Naive thymus-derived CD4-positive, alpha-beta T cell (primary cell): Measurements from ENCODE around the gene RGS5. TPM values are rescaled to one million over a fixed set of nuclear protein-coding genes. Genes with fewer than 3 reads are reported as not detected.

Experiments used
- ATAC-seq: fragments of 150-1000 bp; cut with Tn5 transposase; 2 replicates; pipeline ENCODE4 v1.10.0; 2021; ENCODE audit warnings: mild to moderate bottlenecking, moderate library complexity
- CTCF ChIA-PET: fragments of 350-600 bp; sonication (Branson Sonifier 250); formaldehyde crosslinking; loops from one replicate; lab custom pipeline; 2021; ENCODE audit warnings: antibody characterized with exemption; lab: Charles Lee
- POLR2A ChIA-PET: fragments of 350-600 bp; sonication (Branson Sonifier 250); formaldehyde crosslinking; loops from one replicate; lab custom pipeline; 2021; ENCODE audit warnings: antibody characterized with exemption, inconsistent platforms; lab: Charles Lee
- DNase-seq, 9 donors: peaks; one replicate each; pipeline versions ENCODE4 v3.0.0 to v3.0.0-alpha.2; 2020 to 2022; ENCODE audit warnings: mixed read lengths in 1 of 9
- H3K27ac ChIP-seq: one replicate; pipeline ENCODE4 v1.7.0; 2013; ENCODE audit warnings: mild to moderate bottlenecking, low read depth, low read length, moderate library complexity
- H3K27me3 ChIP-seq, 2 donors: one replicate each; pipeline ENCODE4 v1.7.0; 2013; ENCODE audit warnings: low read length in 2 of 2, mild to moderate bottlenecking in 2 of 2, moderate library complexity in 2 of 2; ENCODE audit not compliant: control insufficient read depth in 2 of 2, insufficient read depth in 2 of 2
- H3K36me3 ChIP-seq, 3 experiments: 1 replicate in 2 of 3; 2 replicates in 1 of 3; pipeline ENCODE4 v1.7.0; 2013; ENCODE audit warnings: low read length in 3 of 3, mild to moderate bottlenecking in 3 of 3, moderate library complexity in 1 of 3; ENCODE audit not compliant: insufficient read depth in 3 of 3, control insufficient read depth in 2 of 3
- H3K4me1 ChIP-seq, 2 donors: one replicate each; pipeline ENCODE4 v1.7.0; 2013; ENCODE audit warnings: low read length in 2 of 2, mild to moderate bottlenecking in 2 of 2, moderate library complexity in 1 of 2; ENCODE audit not compliant: control insufficient read depth in 2 of 2, insufficient read depth in 2 of 2
- H3K4me3 ChIP-seq: 2 replicates; pipeline ENCODE4 v1.7.0; 2013; ENCODE audit warnings: mild to moderate bottlenecking, low read length
- H3K9me3 ChIP-seq, 3 experiments: 1 replicate in 2 of 3; 2 replicates in 1 of 3; pipeline ENCODE4 v1.7.0; 2013; ENCODE audit warnings: low read length in 3 of 3; ENCODE audit not compliant: control insufficient read depth in 2 of 3
- H3K27ac Mint-ChIP-seq, 9 donors: one replicate each; pipeline ENCODE4 v1.8.0; 2020 to 2022; ENCODE audit warnings: mixed read lengths in 9 of 9, mild to moderate bottlenecking in 8 of 9, moderate library complexity in 5 of 9, inconsistent platforms in 2 of 9
- H3K27me3 Mint-ChIP-seq, 5 donors: one replicate each; pipeline ENCODE4 v1.8.0; 2021 to 2022; ENCODE audit warnings: mixed read lengths in 5 of 5, mild to moderate bottlenecking in 1 of 5
- H3K36me3 Mint-ChIP-seq, 5 donors: one replicate each; pipeline ENCODE4 v1.8.0; 2020 to 2022; ENCODE audit warnings: mixed read lengths in 5 of 5, mild to moderate bottlenecking in 3 of 5, inconsistent platforms in 1 of 5
- H3K4me1 Mint-ChIP-seq, 7 donors: one replicate each; pipeline ENCODE4 v1.8.0; 2020 to 2022; ENCODE audit warnings: mixed read lengths in 7 of 7, mild to moderate bottlenecking in 3 of 7, inconsistent platforms in 1 of 7
- H3K4me3 Mint-ChIP-seq, 10 donors: one replicate each; pipeline ENCODE4 v1.8.0; 2020 to 2022; ENCODE audit warnings: mild to moderate bottlenecking in 10 of 10, mixed read lengths in 10 of 10, moderate library complexity in 6 of 10, inconsistent platforms in 2 of 10
- H3K9me3 Mint-ChIP-seq, 11 donors: one replicate each; pipeline ENCODE4 v1.8.0; 2020 to 2022; ENCODE audit warnings: mixed read lengths in 11 of 11, mild to moderate bottlenecking in 4 of 11, inconsistent platforms in 1 of 11, moderate library complexity in 1 of 11
- intact Hi-C, 2 donors: fragments of 100-400 bp; cut with micrococcal nuclease; formaldehyde crosslinking; loops; one replicate each; pipeline ENCODE4 v1.15.1; 2023
- polyA plus RNA-seq, 2 donors: library from polyadenylated mRNA; unstranded; fragments of 300-500 nt; fragmentation: Illumina TruSeq; gene quantifications; one replicate each; pipeline ENCODE4 v1.2.3, GENCODE V29; 2021
- total RNA-seq, 6 experiments: library from RNA in 5 of 6; stranded (reverse) in 5 of 6; gene quantifications; 1 replicate in 5 of 6; 2 replicates in 1 of 6; pipeline ENCODE4 v1.2.3 and lab custom pipeline; 2021 to 2026

The RGS5 gene
- total and polyA plus RNA-seq, 7 experiments from 2014 or later = 0.50 to 7.6 (median 4.0) TPM

DNA sequence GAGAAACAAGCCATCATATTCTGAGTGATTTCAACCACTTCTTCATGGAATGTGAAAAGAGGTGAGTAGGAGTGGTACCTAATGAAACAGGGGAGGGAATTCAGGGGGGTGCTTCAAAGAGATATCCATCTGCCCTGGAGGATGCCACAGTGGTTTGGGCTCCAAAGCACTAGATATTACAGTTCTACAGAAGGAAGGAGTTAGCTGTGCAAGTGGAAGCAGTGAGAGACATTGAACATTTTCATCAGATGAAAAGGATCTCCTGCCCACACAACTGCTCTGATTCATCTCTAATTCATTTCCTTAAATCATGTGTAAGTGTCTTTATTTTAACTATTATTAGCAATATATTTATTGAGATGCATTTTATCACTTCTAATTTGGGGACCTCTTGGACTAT is 2.8 kb upstream of the RGS5 start:
- intact Hi-C loops = no loop called here
- ATAC-seq (no peak), DNase-seq (no peak)
- Mint-ChIP-seq H3K4me1 (no peaks in the 10 kb centered on the region), H3K27ac (no peak overlapping the region), H3K27me3 (peaks cover 0 to 4% (median 0%) of the 10 kb centered on the region in 5 donors), H3K4me3 (no peak overlapping the region), H3K36me3 (no peaks in the 10 kb centered on the region), H3K9me3 (no peaks in the 10 kb centered on the region)
- H3K4me1 ChIP-seq = no peaks in the 10 kb centered on the region
- H3K27ac ChIP-seq = no peak overlapping the region
- POLR2A ChIA-PET = no interaction called here
- no peaks in the 10 kb centered on the region for H3K27me3 ChIP-seq
- H3K36me3 ChIP-seq = no peaks in the 10 kb centered on the region
- CTCF ChIA-PET = no interaction called here
- no peak overlapping the region for H3K4me3 ChIP-seq
- H3K9me3 ChIP-seq = no peaks in the 10 kb centered on the region

- no peak overlapping the region for H3K27ac ChIP-seq
- H3K36me3 ChIP-seq = no peaks in the 10 kb centered on the region
- H3K9me3 Mint-ChIP-seq = no peaks in the 10 kb centered on the region
- ATAC-seq = no peak
- no peak overlapping the region for H3K4me3 ChIP-seq
- no peaks in the 10 kb centered on the region for H3K9me3 ChIP-seq
- H3K27me3 ChIP-seq = no peaks in the 10 kb centered on the region
- H3K4me3 Mint-ChIP-seq = no peak overlapping the region
- no peaks in the 10 kb centered on the region for H3K4me1 ChIP-seq
- no peaks in the 10 kb centered on the region for H3K4me1 Mint-ChIP-seq
- H3K36me3 Mint-ChIP-seq = no peaks in the 10 kb centered on the region
- no peaks in the 10 kb centered on the region for H3K27me3 Mint-ChIP-seq
- POLR2A ChIA-PET = no interaction called here
- no peak overlapping the region for H3K27ac Mint-ChIP-seq
- intact Hi-C loops = no loop called here
- no peak for DNase-seq
- CTCF ChIA-PET = no interaction called here
Measured at GRCh38 chr1:163203561-163203960, 845 bp upstream of the RGS5 start.

- Mint-ChIP-seq H3K4me3 (no peak overlapping the region), H3K4me1 (no peaks in the 10 kb centered on the region), H3K9me3 (no peaks in the 10 kb centered on the region), H3K27ac (no peak overlapping the region), H3K27me3 (peaks cover 0 to 2% (median 0%) of the 10 kb centered on the region in 5 donors), H3K36me3 (no peaks in the 10 kb centered on the region)
- Histone ChIP-seq H3K36me3 (no peaks in the 10 kb centered on the region), H3K27me3 (no peaks in the 10 kb centered on the region), H3K27ac (no peak overlapping the region), H3K4me1 (no peaks in the 10 kb centered on the region), H3K4me3 (no peak overlapping the region), H3K9me3 (no peaks in the 10 kb centered on the region)
- ATAC-seq (no peak), DNase-seq (no peak)
- intact Hi-C loops = no loop called here
- POLR2A ChIA-PET = no interaction called here
- CTCF ChIA-PET = no interaction called here
Measured at GRCh38 chr1:163201906-163202305, 810 bp downstream of the RGS5 start.

- Histone ChIP-seq H3K27me3 (no peaks in the 10 kb centered on the region), H3K9me3 (no peaks in the 10 kb centered on the region), H3K4me3 (no peak overlapping the region), H3K27ac (no peak overlapping the region), H3K36me3 (no peaks in the 10 kb centered on the region), H3K4me1 (no peaks in the 10 kb centered on the region)
- CTCF ChIA-PET = no interaction called here
- no peak overlapping the region for H3K4me3 Mint-ChIP-seq
- no peak for DNase-seq
- peaks cover 0 to 2% (median 0%) of the 10 kb centered on the region in 7 donors for H3K4me1 Mint-ChIP-seq
- POLR2A ChIA-PET = no interaction called here
- H3K36me3 Mint-ChIP-seq = no peaks in the 10 kb centered on the region
- intact Hi-C loops = no loop called here
- H3K27me3 Mint-ChIP-seq = peaks cover 0 to 8% (median 0%) of the 10 kb centered on the region in 5 donors
- H3K9me3 Mint-ChIP-seq = no peaks in the 10 kb centered on the region
- H3K27ac Mint-ChIP-seq = no peak overlapping the region
- no peak for ATAC-seq
Measured at GRCh38 chr1:163197022-163197421, 5.7 kb downstream of the RGS5 start.

GRCh38 chr1:163196449-163196787 is 6.3 kb downstream of the RGS5 start:
- Histone ChIP-seq H3K36me3 (no peaks in the 10 kb centered on the region), H3K9me3 (no peaks in the 10 kb centered on the region), H3K4me3 (no peak overlapping the region), H3K27me3 (no peaks in the 10 kb centered on the region), H3K4me1 (no peaks in the 10 kb centered on the region), H3K27ac (no peak overlapping the region)
- Mint-ChIP-seq H3K36me3 (no peaks in the 10 kb centered on the region), H3K27me3 (peaks cover 0 to 8% (median 0%) of the 10 kb centered on the region in 5 donors), H3K27ac (no peak overlapping the region), H3K4me3 (no peak overlapping the region), H3K4me1 (peaks cover 0 to 2% (median 0%) of the 10 kb centered on the region in 7 donors), H3K9me3 (no peaks in the 10 kb centered on the region)
- ChIA-PET CTCF (no interaction called here), POLR2A (no interaction called here)
- ATAC-seq (no peak), DNase-seq (no peak)
- intact Hi-C loops = no loop called here

DNA sequence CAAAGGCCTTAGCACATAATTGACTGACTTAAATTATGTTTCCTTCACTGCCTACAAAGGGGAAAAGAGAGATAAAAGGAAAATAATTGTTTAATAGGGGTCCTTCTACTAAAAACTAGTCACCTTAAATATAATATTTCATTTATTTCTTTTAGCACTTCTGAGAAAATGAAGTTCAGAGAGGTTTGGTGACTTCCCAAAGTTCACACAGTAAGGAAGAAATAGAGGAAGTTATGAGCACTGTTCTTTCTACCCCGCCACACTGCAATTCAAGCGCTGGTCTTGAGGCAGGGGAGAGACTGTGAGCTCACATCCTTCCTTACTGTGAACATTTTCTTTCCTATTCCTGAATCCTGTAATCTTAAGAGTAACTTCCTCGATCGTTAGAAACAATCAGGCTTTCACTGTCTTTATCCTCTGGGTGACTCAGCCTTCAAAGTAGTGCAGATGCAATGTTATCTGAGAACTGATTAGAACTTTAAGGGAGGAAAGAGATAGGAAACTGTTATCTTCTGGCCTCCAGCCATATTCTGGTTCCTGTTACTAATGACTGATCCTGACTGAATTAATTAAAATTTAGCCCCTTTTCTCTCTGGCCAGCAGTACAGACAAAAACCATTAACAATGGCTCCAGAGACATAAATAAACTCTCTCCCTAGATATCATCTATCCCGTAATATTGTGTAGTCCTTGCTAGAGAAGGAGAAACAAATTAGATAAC is 6.8 kb downstream of the RGS5 start:
- ATAC-seq = peak; percentile 18
- H3K4me3 Mint-ChIP-seq = no peak overlapping the region
- no peaks in the 10 kb centered on the region for H3K4me1 ChIP-seq
- CTCF ChIA-PET = no interaction called here
- no peak overlapping the region for H3K27ac Mint-ChIP-seq
- POLR2A ChIA-PET = no interaction called here
- H3K36me3 Mint-ChIP-seq = no peaks in the 10 kb centered on the region
- DNase-seq = no peak
- peaks cover 0 to 8% (median 0%) of the 10 kb centered on the region in 5 donors for H3K27me3 Mint-ChIP-seq
- H3K9me3 Mint-ChIP-seq = no peaks in the 10 kb centered on the region
- peaks cover 0 to 2% (median 0%) of the 10 kb centered on the region in 7 donors for H3K4me1 Mint-ChIP-seq
- no peak overlapping the region for H3K27ac ChIP-seq
- no peaks in the 10 kb centered on the region for H3K36me3 ChIP-seq
- intact Hi-C loops = no loop called here
- H3K4me3 ChIP-seq = no peak overlapping the region
- no peaks in the 10 kb centered on the region for H3K27me3 ChIP-seq
- no peaks in the 10 kb centered on the region for H3K9me3 ChIP-seq

DNA sequence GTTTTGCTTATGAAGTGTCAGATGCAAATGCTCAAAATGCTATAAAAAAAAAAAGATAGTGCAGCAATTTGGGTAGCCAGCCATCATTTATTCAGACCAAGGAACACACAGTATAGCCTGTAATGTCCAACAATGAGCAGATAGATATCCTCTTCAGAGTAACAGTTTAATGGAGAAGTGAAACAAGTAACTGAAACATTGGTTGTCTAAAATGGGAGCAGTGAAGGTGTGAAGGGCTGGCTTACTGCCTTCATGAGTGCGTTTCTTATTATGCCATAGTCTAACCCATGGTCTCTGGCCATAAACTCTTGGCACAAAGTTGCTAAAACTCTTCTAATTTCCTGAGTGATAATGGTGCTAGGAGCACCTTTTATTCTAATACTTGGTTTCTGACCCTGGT is 11.4 kb downstream of the RGS5 start:
- intact Hi-C loops = no loop called here
- no peak for ATAC-seq
- ChIA-PET POLR2A (no interaction called here), CTCF (no interaction called here)
- no peak for DNase-seq
- H3K27me3 ChIP-seq = no peaks in the 10 kb centered on the region
- Mint-ChIP-seq H3K4me1 (no peaks in the 10 kb centered on the region), H3K36me3 (peaks cover 0 to 9% (median 0%) of the 10 kb centered on the region in 5 donors), H3K4me3 (no peak overlapping the region), H3K27ac (no peak overlapping the region), H3K27me3 (peaks cover 0 to 11% (median 0%) of the 10 kb centered on the region in 5 donors), H3K9me3 (no peaks in the 10 kb centered on the region)
- no peaks in the 10 kb centered on the region for H3K4me1 ChIP-seq
- no peaks in the 10 kb centered on the region for H3K9me3 ChIP-seq
- H3K36me3 ChIP-seq = no peaks in the 10 kb centered on the region
- no peak overlapping the region for H3K27ac ChIP-seq
- no peak overlapping the region for H3K4me3 ChIP-seq
